ENCODE measurements around the gene ANP32E. TPM values are rescaled to one million over a fixed set of nuclear protein-coding genes. Genes with fewer than 3 reads are reported as not detected.
"Not testable (repeated sequence)": the region's sequence is repeated elsewhere in the genome, so short reads cannot be mapped to it uniquely, and the experiment has no call there.

ANP32E gene
- polyA plus RNA-seq, 3 donors, result 112 to 136 (median 132) TPM

GRCh38 chr1:150259758-150260669, 24.1 kb upstream of the ANP32E start:
- DNase-seq, result no peak

- no peak for DNase-seq
Measured at GRCh38 chr1:150259217-150259616, 23.3 kb upstream of the ANP32E start.

- no peak for DNase-seq
Measured at GRCh38 chr1:150257624-150258585, 22.0 kb upstream of the ANP32E start, which contains the start of gene CA14. TSS of gene CA14 (plus strand) at chr1:150257774. CDS start at chr1:150258129, 355 bp downstream.

- no peak for DNase-seq
Measured at GRCh38 chr1:150256554-150257341, 20.8 kb upstream of the ANP32E start.

- DNase-seq, result no peak
Measured at GRCh38 chr1:150256198-150256553, 20.3 kb upstream of the ANP32E start.

GRCh38 chr1:150249936-150250335, 14.0 kb upstream of the ANP32E start:
- no peak for DNase-seq

GRCh38 chr1:150243003-150243402, 7.1 kb upstream of the ANP32E start:
- DNase-seq, result no peak

GRCh38 chr1:150237746-150238145, 1.8 kb upstream of the ANP32E start:
- DNase-seq, result no peak

GRCh38 chr1:150237176-150237575, 1.3 kb upstream of the ANP32E start:
- DNase-seq, result not testable (repeated sequence)

- DNase-seq, result no peak
Measured at GRCh38 chr1:150236614-150237100, 745 bp upstream of the ANP32E start.

- DNase-seq, result no peak
Measured at GRCh38 chr1:150235294-150235851, 539 bp downstream of the ANP32E start.

- peak; percentile 68 for DNase-seq
Measured at GRCh38 chr1:150234566-150235293, 1.2 kb downstream of the ANP32E start.

GRCh38 chr1:150234309-150234565, 1.7 kb downstream of the ANP32E start:
- DNase-seq, result no peak

- peak; percentile 52 for DNase-seq
Measured at GRCh38 chr1:150233359-150234308, 2.3 kb downstream of the ANP32E start.

- DNase-seq, result not testable (repeated sequence)
Measured at GRCh38 chr1:150232921-150233320, 3.0 kb downstream of the ANP32E start.

- DNase-seq, result not testable (repeated sequence)
Measured at GRCh38 chr1:150228246-150228645, 7.7 kb downstream of the ANP32E start.

GRCh38 chr1:150227228-150227627, 8.7 kb downstream of the ANP32E start:
- no peak for DNase-seq

GRCh38 chr1:150226486-150226885, 9.4 kb downstream of the ANP32E start:
- DNase-seq, result no peak

- no peak for DNase-seq
Measured at GRCh38 chr1:150225546-150225945, 10.4 kb downstream of the ANP32E start.
